ENCODE data around the gene SLC5A3.

GRCh38 chr21:34076835-34077234, 3.5 kb downstream of the SLC5A3 start:
- no peak for TF ChIP-seq CTCF (IDR thresholded peaks at IDR 0.05; ENCODE audit: poor library complexity, severe bottlenecking)
- no peak for TF ChIP-seq REST (IDR thresholded peaks at IDR 0.05; ENCODE audit: borderline replicate concordance)
- TF ChIP-seq EP300 (conservative IDR thresholded peaks at IDR 0.05; ENCODE audit: poor library complexity, severe bottlenecking): no peak
- TF ChIP-seq EZH2 (IDR thresholded peaks at IDR 0.05; ENCODE audit: borderline replicate concordance, insufficient read depth, low read length, poor library complexity, severe bottlenecking): no peak
- no peak for TF ChIP-seq POLR2AphosphoS5 (IDR thresholded peaks at IDR 0.05)
- no peak for TF ChIP-seq TAF1 (IDR thresholded peaks at IDR 0.05; ENCODE audit: low read depth)
- no peak for TF ChIP-seq MXI1 (conservative IDR thresholded peaks at IDR 0.05; ENCODE audit: poor library complexity, severe bottlenecking)
- TF ChIP-seq RAD21 (conservative IDR thresholded peaks at IDR 0.05): no peak

Data from neural cell (in vitro differentiated cells).